Glutamatergic neuron (in vitro differentiated cells): ENCODE results near the gene ANXA4. TPM values are rescaled to one million over a fixed set of nuclear protein-coding genes. Genes with fewer than 3 reads are reported as not detected.

Experiments used
- DNase-seq: peaks from one replicate; pipeline ENCODE4 v3.0.0; 2022
- H3K27ac Mint-ChIP-seq: one replicate; pipeline ENCODE4 v1.8.0; 2020; ENCODE audit warnings: mild to moderate bottlenecking, mixed read lengths, inconsistent platforms; ENCODE audit not compliant: unreplicated experiment
- H3K27me3 Mint-ChIP-seq: one replicate; pipeline ENCODE4 v1.8.0; 2020; ENCODE audit warnings: mild to moderate bottlenecking, moderate library complexity, mixed read lengths, inconsistent platforms; ENCODE audit not compliant: unreplicated experiment
- H3K36me3 Mint-ChIP-seq: one replicate; pipeline ENCODE4 v1.8.0; 2020; ENCODE audit warnings: mild to moderate bottlenecking, mixed read lengths, inconsistent platforms; ENCODE audit not compliant: unreplicated experiment
- H3K4me1 Mint-ChIP-seq: one replicate; pipeline ENCODE4 v1.8.0; 2020; ENCODE audit warnings: mild to moderate bottlenecking, low read depth, mixed read lengths, inconsistent platforms; ENCODE audit not compliant: unreplicated experiment
- H3K4me3 Mint-ChIP-seq: one replicate; pipeline ENCODE4 v1.8.0; 2020; ENCODE audit warnings: mild to moderate bottlenecking, mixed read lengths, inconsistent platforms; ENCODE audit not compliant: unreplicated experiment
- H3K9me3 Mint-ChIP-seq: one replicate; pipeline ENCODE4 v1.8.0; 2020; ENCODE audit warnings: mild to moderate bottlenecking, moderate library complexity, mixed read lengths, inconsistent platforms; ENCODE audit not compliant: unreplicated experiment
- CTCF ChIP-seq: fragments of 200-600 bp; sonication (generic); IDR thresholded peaks from one replicate; pipeline ENCODE4 v1.5.0; 2021; ENCODE audit not compliant: partially characterized antibody, unreplicated experiment
- total RNA-seq: library from RNA; stranded (reverse); fragmentation: NEBNext Ultra II Directional; extraction: Animal tissue kit (Norgen Biotek cat#: 25700); gene quantifications from one replicate; pipeline ENCODE4 v1.2.1, GENCODE V29; 2021; ENCODE audit not compliant: unreplicated experiment

The ANXA4 gene
- total RNA-seq, 1 donor from 2014 or later: 3.1 TPM

GRCh38 chr2:69789772-69790600 lies 48.1 kb downstream of the ANXA4 start:
- Mint-ChIP-seq H3K9me3 (no peaks in the 10 kb centered on the region), H3K36me3 (no peaks in the 10 kb centered on the region), H3K27me3 (no peaks in the 10 kb centered on the region), H3K4me3 (peak overlapping the region; percentile 3), H3K4me1 (peaks cover 16% of the 10 kb centered on the region), H3K27ac (peak overlapping the region; percentile 40)
- TF ChIP-seq CTCF: no peak
- no peak for DNase-seq

- H3K4me1 Mint-ChIP-seq: peaks cover 16% of the 10 kb centered on the region
- DNase-seq: no peak
- TF ChIP-seq CTCF: no peak
- H3K4me3 Mint-ChIP-seq: no peak overlapping the region
- H3K27me3 Mint-ChIP-seq: no peaks in the 10 kb centered on the region
- no peak overlapping the region for H3K27ac Mint-ChIP-seq
- H3K9me3 Mint-ChIP-seq: no peaks in the 10 kb centered on the region
- no peaks in the 10 kb centered on the region for H3K36me3 Mint-ChIP-seq
Measured at GRCh38 chr2:69790601-69790959, 48.6 kb downstream of the ANXA4 start.

- no peak for DNase-seq
- Mint-ChIP-seq H3K4me3 (no peak overlapping the region), H3K36me3 (no peaks in the 10 kb centered on the region), H3K27ac (no peak overlapping the region), H3K9me3 (no peaks in the 10 kb centered on the region), H3K4me1 (peaks cover 16% of the 10 kb centered on the region), H3K27me3 (no peaks in the 10 kb centered on the region)
- TF ChIP-seq CTCF: no peak
Measured at GRCh38 chr2:69791045-69791444, 49.1 kb downstream of the ANXA4 start.

- Mint-ChIP-seq H3K36me3 (no peaks in the 10 kb centered on the region), H3K4me1 (peaks cover 4% of the 10 kb centered on the region), H3K4me3 (no peak overlapping the region), H3K9me3 (no peaks in the 10 kb centered on the region), H3K27ac (no peak overlapping the region), H3K27me3 (peaks cover 1% of the 10 kb centered on the region)
- no peak for TF ChIP-seq CTCF
- no peak for DNase-seq
Measured at GRCh38 chr2:69796174-69796573, 54.2 kb downstream of the ANXA4 start.

- Mint-ChIP-seq H3K4me1 (peaks cover 4% of the 10 kb centered on the region), H3K27ac (no peak overlapping the region), H3K36me3 (no peaks in the 10 kb centered on the region), H3K27me3 (peaks cover 1% of the 10 kb centered on the region), H3K4me3 (no peak overlapping the region), H3K9me3 (no peaks in the 10 kb centered on the region)
- DNase-seq: no peak
- no peak for TF ChIP-seq CTCF
Measured at GRCh38 chr2:69797235-69797634, 55.3 kb downstream of the ANXA4 start.
